ENCODE data around the gene AACS. TPM values are rescaled to one million over a fixed set of nuclear protein-coding genes. Genes with fewer than 3 reads are reported as not detected.

Gene AACS
- total and polyA plus RNA-seq, 2 experiments from 2014 or later = 24.2 to 33.2 TPM

- no peak overlapping the region for H3K4me2 ChIP-seq
- no peaks in the 10 kb centered on the region for H3K27me3 ChIP-seq
- no peaks in the 10 kb centered on the region for H3K79me2 ChIP-seq
- H3K36me3 ChIP-seq (replicated peaks; ENCODE audit: insufficient read depth, low read depth) = no peaks in the 10 kb centered on the region
- no peak overlapping the region for H2AFZ ChIP-seq
- H3K4me1 ChIP-seq (ENCODE audit: insufficient read depth) = no peaks in the 10 kb centered on the region
- H3K4me3 ChIP-seq = no peak overlapping the region
- 97% methylated on average over 3 of the region's 3 CpGs for WGBS (ENCODE audit: low lambda C conversion rate, missing lambda C conversion rate)
- TF ChIP-seq EZH2phosphoT487 (IDR thresholded peaks at IDR 0.05; ENCODE audit: low read depth, severe bottlenecking, unreplicated experiment) (no peak), EZH2 (IDR thresholded peaks at IDR 0.05; ENCODE audit: borderline replicate concordance) (no peak)
- TF ChIP-seq, protein P1, sequence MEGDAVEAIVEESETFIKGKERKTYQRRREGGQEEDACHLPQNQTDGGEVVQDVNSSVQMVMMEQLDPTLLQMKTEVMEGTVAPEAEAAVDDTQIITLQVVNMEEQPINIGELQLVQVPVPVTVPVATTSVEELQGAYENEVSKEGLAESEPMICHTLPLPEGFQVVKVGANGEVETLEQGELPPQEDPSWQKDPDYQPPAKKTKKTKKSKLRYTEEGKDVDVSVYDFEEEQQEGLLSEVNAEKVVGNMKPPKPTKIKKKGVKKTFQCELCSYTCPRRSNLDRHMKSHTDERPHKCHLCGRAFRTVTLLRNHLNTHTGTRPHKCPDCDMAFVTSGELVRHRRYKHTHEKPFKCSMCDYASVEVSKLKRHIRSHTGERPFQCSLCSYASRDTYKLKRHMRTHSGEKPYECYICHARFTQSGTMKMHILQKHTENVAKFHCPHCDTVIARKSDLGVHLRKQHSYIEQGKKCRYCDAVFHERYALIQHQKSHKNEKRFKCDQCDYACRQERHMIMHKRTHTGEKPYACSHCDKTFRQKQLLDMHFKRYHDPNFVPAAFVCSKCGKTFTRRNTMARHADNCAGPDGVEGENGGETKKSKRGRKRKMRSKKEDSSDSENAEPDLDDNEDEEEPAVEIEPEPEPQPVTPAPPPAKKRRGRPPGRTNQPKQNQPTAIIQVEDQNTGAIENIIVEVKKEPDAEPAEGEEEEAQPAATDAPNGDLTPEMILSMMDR (IDR thresholded peaks at IDR 0.05; ENCODE audit: poor library complexity) = no peak
- no peaks in the 10 kb centered on the region for H3K9me3 ChIP-seq (ENCODE audit: low read depth)
- no peaks in the 10 kb centered on the region for H4K20me1 ChIP-seq (ENCODE audit: insufficient read depth, poor library complexity, severe bottlenecking)
- no peak for DNase-seq (ENCODE audit: low spot score)
- no peak overlapping the region for H3K27ac ChIP-seq
- H3K9me2 ChIP-seq (replicated peaks; ENCODE audit: insufficient read depth) = no peaks in the 10 kb centered on the region
Measured at GRCh38 chr12:125157177-125157576, 91.9 kb downstream of the AACS start.

GRCh38 chr12:125159702-125160101, 94.5 kb downstream of the AACS start:
- H3K27me3 ChIP-seq = no peaks in the 10 kb centered on the region
- H3K4me2 ChIP-seq = no peak overlapping the region
- H4K20me1 ChIP-seq (ENCODE audit: insufficient read depth, poor library complexity, severe bottlenecking) = no peaks in the 10 kb centered on the region
- H3K4me1 ChIP-seq (ENCODE audit: insufficient read depth) = no peaks in the 10 kb centered on the region
- H3K9me2 ChIP-seq (replicated peaks; ENCODE audit: insufficient read depth) = no peaks in the 10 kb centered on the region
- no peaks in the 10 kb centered on the region for H3K9me3 ChIP-seq (ENCODE audit: low read depth)
- DNase-seq (ENCODE audit: low spot score) = no peak
- 69% methylated on average over 3 of the region's 3 CpGs for WGBS (ENCODE audit: low lambda C conversion rate, missing lambda C conversion rate)
- H2AFZ ChIP-seq = no peak overlapping the region
- H3K27ac ChIP-seq = no peak overlapping the region
- H3K36me3 ChIP-seq (replicated peaks; ENCODE audit: insufficient read depth, low read depth) = no peaks in the 10 kb centered on the region
- TF ChIP-seq EZH2 (IDR thresholded peaks at IDR 0.05; ENCODE audit: borderline replicate concordance) (no peak), EZH2phosphoT487 (IDR thresholded peaks at IDR 0.05; ENCODE audit: low read depth, severe bottlenecking, unreplicated experiment) (no peak)
- TF ChIP-seq, protein P1 (IDR thresholded peaks at IDR 0.05; ENCODE audit: poor library complexity) = no peak
- no peak overlapping the region for H3K4me3 ChIP-seq
- H3K79me2 ChIP-seq = no peaks in the 10 kb centered on the region

GRCh38 chr12:125160281-125160955, 95.2 kb downstream of the AACS start:
- Histone ChIP-seq H3K27me3 (no peaks in the 10 kb centered on the region), H3K4me2 (no peak overlapping the region), H3K79me2 (no peaks in the 10 kb centered on the region), H3K27ac (no peak overlapping the region), H3K9me2 (replicated peaks; ENCODE audit: insufficient read depth) (no peaks in the 10 kb centered on the region), H3K9me3 (ENCODE audit: low read depth) (no peaks in the 10 kb centered on the region), H4K20me1 (ENCODE audit: insufficient read depth, poor library complexity, severe bottlenecking) (no peaks in the 10 kb centered on the region), H3K4me1 (ENCODE audit: insufficient read depth) (no peaks in the 10 kb centered on the region), H3K36me3 (replicated peaks; ENCODE audit: insufficient read depth, low read depth) (no peaks in the 10 kb centered on the region), H3K4me3 (no peak overlapping the region), H2AFZ (no peak overlapping the region)
- no peak for DNase-seq (ENCODE audit: low spot score)
- WGBS (ENCODE audit: low lambda C conversion rate, missing lambda C conversion rate) = 87% methylated on average over 9 of the region's 9 CpGs
- no peak for TF ChIP-seq EZH2phosphoT487 (IDR thresholded peaks at IDR 0.05; ENCODE audit: low read depth, severe bottlenecking, unreplicated experiment)
- TF ChIP-seq EZH2 (IDR thresholded peaks at IDR 0.05; ENCODE audit: borderline replicate concordance) = no peak
- TF ChIP-seq, protein P1 (IDR thresholded peaks at IDR 0.05; ENCODE audit: poor library complexity) = no peak

Measured in hepatocyte (in vitro differentiated cells).